Tibial nerve (tissue), 4 donors: ENCODE data around the gene LINC01488.

Experiments
- CTCF ChIP-seq, 5 experiments: fragments of 200-600 bp in 3 of 5; fragments of 450-650 bp in 2 of 5; sonication (generic) in 3 of 5; IDR thresholded peaks; one replicate each; pipeline ENCODE4 v1.5.1; 2016 to 2019; ENCODE audit warnings: antibody characterized with exemption in 5 of 5, mild to moderate bottlenecking in 3 of 5, moderate library complexity in 2 of 5
- EP300 ChIP-seq, 2 donors: sonication (generic); formaldehyde crosslinking; IDR thresholded peaks; one replicate each; pipeline ENCODE4 v1.6.1; 2017; ENCODE audit warnings: antibody characterized with exemption in 2 of 2, mild to moderate bottlenecking in 1 of 2
- POLR2A ChIP-seq, 2 donors: fragments of 450-650 bp; IDR thresholded peaks; one replicate each; pipeline ENCODE4 v1.6.1; 2017; ENCODE audit warnings: antibody characterized with exemption in 2 of 2, mild to moderate bottlenecking in 2 of 2, moderate library complexity in 2 of 2

GRCh38 chr11:69526453-69526810 is 45.0 kb downstream of the LINC01488 start:
- no peak for TF ChIP-seq POLR2A (IDR thresholded peaks at IDR 0.05)
- TF ChIP-seq CTCF (IDR thresholded peaks at IDR 0.05), result no peak
- no peak for TF ChIP-seq EP300 (IDR thresholded peaks at IDR 0.05)
